ACHN (cell line): ENCODE data around the gene CENPU.
"Not testable (repeated sequence)": the region's sequence is repeated elsewhere in the genome, so short reads cannot be mapped to it uniquely, and the experiment has no call there.

ENCODE experiments used
- DNase-seq: peaks from one replicate; pipeline ENCODE4 v3.0.0-alpha.2; 2015
- in situ Hi-C: cut with HindIII; loops from 2 replicates; pipeline ENCODE4 v1.10.0; 2017; ENCODE audit warnings: low sequenced_read_pairs, low pct_ligation_motif_present, low pct_unique_long_range_greater_than_20kb

The CENPU gene

DNA sequence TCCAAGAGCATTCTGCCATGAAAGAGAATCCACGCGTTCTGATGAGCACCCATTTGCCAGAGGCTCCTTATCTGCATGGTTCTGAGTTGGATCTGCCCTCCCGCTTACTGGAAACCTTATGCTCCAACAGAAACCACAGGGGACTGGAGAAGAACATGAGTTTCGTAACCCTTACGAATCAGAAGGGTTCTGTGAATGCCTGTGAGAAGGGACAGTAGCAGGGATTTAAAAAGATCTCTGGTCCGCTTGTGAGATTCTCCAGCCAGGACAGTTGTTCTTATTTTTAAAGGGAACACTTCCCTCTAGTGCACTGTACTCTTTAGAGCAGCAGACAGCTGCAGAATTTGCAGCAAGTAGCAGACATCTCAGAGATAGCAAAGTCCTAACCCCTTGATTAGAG, 22.5 kb upstream of the CENPU start:
- DNase-seq: no peak
- in situ Hi-C loops: no loop called here

GRCh38 chr4:184755278-184755677, 21.4 kb upstream of the CENPU start:
- in situ Hi-C loops: no loop called here
- no peak for DNase-seq

- DNase-seq: no peak
- in situ Hi-C loops: no loop called here
Measured at GRCh38 chr4:184752496-184753275, 18.8 kb upstream of the CENPU start.

DNA sequence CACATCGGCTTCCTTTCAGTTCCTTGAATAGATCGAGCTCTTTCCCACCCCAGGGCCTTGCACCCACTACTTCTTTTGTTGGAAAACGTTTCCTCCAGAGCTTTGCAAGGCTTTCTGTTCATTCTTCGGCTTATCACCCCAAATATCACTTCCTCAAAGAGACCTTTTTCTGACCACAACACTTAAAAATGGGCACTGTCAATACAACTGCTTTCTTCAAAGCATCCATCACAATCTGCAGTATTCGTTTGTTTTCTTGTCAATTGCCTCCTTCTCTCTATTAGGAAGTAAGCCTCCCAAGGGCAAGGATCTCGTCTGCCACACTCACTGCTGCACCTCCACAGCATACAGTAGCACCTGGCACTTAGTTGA, 17.7 kb upstream of the CENPU start:
- in situ Hi-C loops: no loop called here
- no peak for DNase-seq

DNA sequence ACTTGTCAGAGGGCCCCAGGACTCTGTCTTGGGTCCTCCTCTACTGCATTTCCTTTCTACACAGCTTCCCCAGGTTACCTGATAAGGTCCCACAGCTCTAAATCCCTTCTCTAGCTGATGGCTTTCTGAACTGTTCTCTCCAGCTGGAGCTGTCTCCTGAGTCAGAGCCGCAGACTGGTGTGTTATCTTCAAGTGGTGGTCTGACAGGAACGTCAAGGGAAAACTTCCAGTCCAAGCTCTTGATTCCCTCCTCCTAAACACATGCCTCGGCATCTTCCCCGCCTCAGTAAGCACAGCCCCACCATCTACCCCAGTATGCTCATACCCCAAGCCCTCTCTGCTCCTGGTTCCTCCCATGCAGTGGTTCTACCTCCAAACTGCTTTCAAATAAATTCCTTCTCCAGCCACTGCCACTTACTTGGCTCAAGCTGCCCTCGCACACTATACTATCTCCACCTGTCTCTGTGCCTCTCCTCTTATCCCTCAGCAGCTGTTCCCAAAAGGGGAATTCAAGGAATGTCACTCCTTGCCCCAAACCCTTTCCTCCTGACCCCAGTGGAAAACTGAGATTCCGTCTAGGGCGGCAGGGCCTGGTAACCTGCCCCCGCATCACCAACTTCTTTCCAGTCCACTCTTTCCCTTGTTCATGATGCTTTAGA, 17.2 kb upstream of the CENPU start:
- in situ Hi-C loops: no loop called here
- no peak for DNase-seq

DNA sequence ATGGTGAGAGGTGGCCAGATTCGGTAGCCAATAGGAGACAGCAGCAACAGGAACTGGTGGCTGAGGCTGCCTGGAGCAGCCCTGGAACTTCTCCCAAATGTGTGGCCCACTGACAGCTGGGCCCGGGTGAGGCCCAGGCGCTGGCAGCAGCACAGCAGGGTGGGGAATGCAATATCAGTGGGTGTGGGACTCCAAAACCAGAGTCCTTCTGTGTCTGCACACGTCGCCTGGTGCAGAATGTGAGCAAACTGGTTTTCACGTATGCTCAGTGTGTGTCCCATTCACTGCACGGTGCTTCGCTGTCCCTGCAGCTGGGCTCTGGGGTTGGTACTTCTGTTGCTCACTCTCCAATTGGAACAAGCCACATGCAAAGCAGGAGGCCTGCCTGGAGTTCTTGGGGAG, 14.4 kb upstream of the CENPU start:
- no peak for DNase-seq
- in situ Hi-C loops: no loop called here

GRCh38 chr4:184747034-184747830, 13.3 kb upstream of the CENPU start:
- in situ Hi-C loops: no loop called here
- no peak for DNase-seq

- in situ Hi-C loops: no loop called here
Measured at GRCh38 chr4:184745831-184746795, 12.2 kb upstream of the CENPU start.

DNA sequence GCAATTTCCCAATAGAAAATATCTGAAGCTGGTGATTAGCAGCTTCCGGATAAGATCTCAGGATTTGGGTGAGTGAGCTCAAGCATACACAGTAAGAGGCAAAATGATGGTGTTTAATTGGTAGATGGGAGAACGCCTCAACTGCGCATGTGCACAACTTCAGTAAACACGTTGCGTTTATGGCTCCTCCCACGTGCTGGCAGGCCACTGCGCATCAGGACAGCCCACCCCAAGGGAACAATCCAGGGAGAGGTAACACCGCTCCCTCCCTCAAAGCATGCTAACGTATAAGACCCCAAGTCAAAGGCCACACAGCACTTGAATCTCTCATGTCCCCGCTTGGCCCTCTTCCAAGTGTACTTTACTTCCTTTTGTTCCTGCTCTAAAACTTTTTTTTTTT, 10.3 kb upstream of the CENPU start:
- in situ Hi-C loops: no loop called here
- no peak for DNase-seq

More at GRCh38 chr4:184745831-184746795, 12.2 kb upstream of the CENPU start:
- DNase-seq: peak; percentile 75

DNA sequence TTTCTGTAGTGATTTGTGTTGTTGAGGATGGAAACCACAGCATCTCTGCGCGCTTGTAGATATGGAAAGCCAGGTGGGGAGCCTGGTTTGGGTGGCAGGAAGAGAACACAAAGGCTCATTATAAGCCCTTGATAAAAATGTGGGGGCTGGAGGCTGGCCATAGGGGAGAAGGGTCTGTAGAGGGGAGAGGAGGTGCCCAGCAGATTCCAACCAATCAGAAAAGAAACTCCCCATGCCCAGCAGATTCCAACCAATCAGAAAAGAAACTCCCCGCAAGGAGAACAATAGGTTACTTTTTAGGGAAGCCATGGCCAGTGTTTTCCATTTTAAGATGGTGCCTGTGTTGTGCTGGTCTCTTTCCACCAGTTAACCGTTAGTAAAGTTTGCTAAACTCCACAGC, 9.8 kb upstream of the CENPU start:
- in situ Hi-C loops: no loop called here
- DNase-seq: no peak

DNA sequence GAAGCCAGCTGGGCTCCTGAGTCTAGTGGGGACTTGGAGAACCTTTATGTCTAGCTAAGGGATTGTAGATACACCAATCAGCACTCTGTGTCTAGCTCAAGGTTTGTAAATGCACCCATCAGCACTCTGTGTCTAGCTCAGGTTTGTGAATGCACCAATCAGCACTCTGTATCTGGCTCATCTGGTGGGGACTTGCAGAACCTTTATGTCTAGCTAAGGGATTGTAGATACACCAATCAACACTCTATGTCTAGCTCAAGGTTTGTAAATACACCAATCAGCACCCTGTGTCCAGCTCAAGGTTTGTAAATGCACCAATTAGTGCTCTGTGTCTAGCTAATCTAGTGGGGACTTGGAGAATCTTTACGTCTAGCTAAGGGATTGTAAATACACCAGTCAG, 7.8 kb upstream of the CENPU start:
- in situ Hi-C loops, DNase-seq: not testable (repeated sequence)

GRCh38 chr4:184740980-184741391, 7.1 kb upstream of the CENPU start:
- in situ Hi-C loops: no loop called here
- no peak for DNase-seq

DNA sequence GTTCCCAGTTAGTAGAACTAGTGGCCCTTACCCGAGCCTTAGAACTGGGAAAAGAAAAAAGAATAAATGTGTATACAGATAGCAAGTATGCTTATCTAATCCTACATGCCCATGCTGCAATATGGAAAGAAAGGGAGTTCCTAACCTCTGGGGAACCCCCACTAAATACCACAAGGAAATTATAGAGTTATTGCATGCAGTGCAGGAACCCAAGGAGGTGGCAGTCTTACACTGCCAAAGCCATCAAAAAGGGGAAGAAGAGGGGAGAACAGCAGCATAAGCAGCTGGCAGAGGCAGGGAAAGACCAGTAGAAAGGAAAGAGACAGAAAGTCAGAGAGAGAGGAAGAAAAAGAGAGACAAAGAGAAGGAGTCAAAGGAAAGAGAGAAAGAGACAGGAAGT, 5.7 kb upstream of the CENPU start:
- in situ Hi-C loops, DNase-seq: not testable (repeated sequence)

GRCh38 chr4:184734758-184735157, 862 bp upstream of the CENPU start:
- DNase-seq: no peak
- in situ Hi-C loops: no loop called here

DNA sequence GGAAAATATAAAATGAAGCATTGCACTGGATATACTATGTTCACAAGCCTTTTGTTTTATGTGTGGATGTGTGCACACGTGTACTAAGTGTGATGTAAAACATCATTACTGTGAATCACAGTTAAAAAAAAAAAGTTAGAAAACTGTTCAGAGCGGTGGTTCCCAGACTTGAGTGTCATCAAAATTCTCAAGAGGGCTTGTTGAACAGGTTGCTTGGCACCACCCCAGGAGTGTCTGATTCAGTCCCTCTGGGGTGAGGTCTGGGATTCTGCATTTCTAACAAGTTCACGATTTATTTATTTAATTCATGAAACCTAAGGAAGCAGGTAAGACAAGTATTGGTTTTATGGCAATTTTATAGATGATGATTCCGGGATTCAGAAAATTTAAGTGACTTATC, 1.8 kb downstream of the CENPU start:
- DNase-seq: no peak
- in situ Hi-C loops: no loop called here

DNA sequence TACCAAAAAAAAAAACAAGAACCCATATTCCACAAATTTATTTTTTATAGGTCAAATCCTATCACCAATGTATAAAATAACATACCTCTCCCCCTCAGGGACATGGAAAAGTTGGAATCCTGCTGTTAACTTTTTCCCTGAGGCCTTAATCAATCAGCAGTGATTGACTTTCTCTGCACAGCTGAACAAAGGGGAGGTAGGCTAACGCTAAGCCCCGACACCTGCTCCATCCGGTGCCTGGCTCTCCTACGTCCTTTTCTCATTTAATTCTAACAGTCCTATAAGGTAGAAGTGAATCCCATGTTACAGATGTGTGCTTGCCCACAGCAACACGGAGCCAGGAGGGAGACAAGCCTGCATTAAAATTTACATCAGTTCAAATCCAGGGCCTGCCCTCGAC, 2.8 kb downstream of the CENPU start:
- no peak for DNase-seq
- in situ Hi-C loops: no loop called here

DNA sequence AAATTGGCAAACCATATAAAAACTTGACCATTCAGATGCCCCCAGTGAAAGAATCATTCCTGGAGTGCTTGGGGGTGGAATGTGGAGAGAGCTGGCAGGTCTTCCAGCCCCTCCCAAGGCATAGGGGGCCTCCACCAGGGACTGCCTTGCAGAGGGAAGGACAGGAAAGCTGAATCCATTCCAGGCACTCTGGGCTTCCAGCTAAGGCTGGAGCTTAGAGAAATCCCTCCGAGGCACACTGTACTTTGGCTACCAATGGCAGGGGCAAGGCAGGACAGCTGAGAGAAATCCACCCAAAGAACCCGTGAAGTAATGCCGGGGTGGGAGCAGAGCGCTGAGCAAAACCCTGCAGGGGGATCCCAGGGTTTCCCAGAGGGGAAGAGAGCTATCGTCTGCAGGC, 4.0 kb downstream of the CENPU start:
- in situ Hi-C loops: no loop called here
- DNase-seq: no peak

GRCh38 chr4:184728858-184729257, 5.0 kb downstream of the CENPU start:
- DNase-seq: no peak
- in situ Hi-C loops: no loop called here
